ENCODE measurements around the gene C14orf39. TPM values are rescaled to one million over a fixed set of nuclear protein-coding genes. Genes with fewer than 3 reads are reported as not detected.

The C14orf39 gene
- total and polyA plus RNA-seq, 2 of the 13 experiments (the other 11 are each of a cell fraction or from before 2014, with no cell fraction given): not detected

GRCh38 chr14:60430276-60430675 is 55.6 kb downstream of the C14orf39 start (continued):
- TF ChIP-seq NFKB2 (CRISPR knock-in tag; IDR thresholded peaks at IDR 0.05; ENCODE audit: borderline replicate concordance) (no peak), ZBTB38 (CRISPR knock-in tag; IDR thresholded peaks at IDR 0.05) (no peak), FIP1L1 (IDR thresholded peaks at IDR 0.05; ENCODE audit: borderline replicate concordance, insufficient read depth, low read depth, low read length) (no peak), ZNF547 (CRISPR knock-in tag; IDR thresholded peaks at IDR 0.05) (no peak), ZNF83 (CRISPR knock-in tag; IDR thresholded peaks at IDR 0.05; ENCODE audit: borderline replicate concordance) (no peak), ARNTL (CRISPR knock-in tag; IDR thresholded peaks at IDR 0.05) (no peak), SP4 (CRISPR knock-in tag; IDR thresholded peaks at IDR 0.05) (no peak), SIN3B (IDR thresholded peaks at IDR 0.05; ENCODE audit: low read length) (no peak), GABPA (IDR thresholded peaks at IDR 0.05; ENCODE audit: low read depth, low read length) (no peak), GABPA (CRISPR knock-in tag; IDR thresholded peaks at IDR 0.05; ENCODE audit: low read depth) (no peak)

GRCh38 chr14:60420050-60420449 is 65.8 kb downstream of the C14orf39 start:
- Histone ChIP-seq H3K36me3 (replicated peaks in 1 of 2; ENCODE audit: control insufficient read depth in 1 of 2, insufficient read depth in 2 of 2, low read length in 2 of 2) (no peaks in the 10 kb centered on the region), H3K27ac (ENCODE audit: extremely low read length, insufficient read depth, low read length) (no peak overlapping the region), H3K27me3 (ENCODE audit: control insufficient read depth in 1 of 2, insufficient read depth in 2 of 2, low read length in 2 of 2) (no peaks in the 10 kb centered on the region), H3K4me1 (ENCODE audit: insufficient read depth, low read length) (no peaks in the 10 kb centered on the region), H3K9ac (ENCODE audit: insufficient read depth, low read depth, low read length) (no peak overlapping the region), H3K9me3 (ENCODE audit: low read length) (no peaks in the 10 kb centered on the region), H3K4me2 (ENCODE audit: low read depth, low read length) (no peak overlapping the region), H4K20me1 (ENCODE audit: insufficient read depth, low read length) (no peaks in the 10 kb centered on the region), H3K79me2 (ENCODE audit: insufficient read depth, low read length) (no peaks in the 10 kb centered on the region), H3K4me3 (replicated peaks in 1 of 3; ENCODE audit: insufficient read depth in 1 of 3, low read depth in 2 of 3, low read length in 3 of 3) (no peak overlapping the region), H2AFZ (ENCODE audit: low read length) (no peak overlapping the region)
- FAIRE-seq: no peak
- BruUV-seq (replicated peaks): no TSS peak
- no peak for DNase-seq (ENCODE audit: low spot score)
- intact Hi-C loops (cut with micrococcal nuclease; ENCODE audit: unreplicated experiment) (no loop called here), in situ Hi-C loops (cut with HindIII; ENCODE audit: extremely low pct_ligation_motif_present, low pct_unique_long_range_greater_than_20kb) (no loop called here)
- WGBS (ENCODE audit: low lambda C conversion rate): 15% methylated on average over 5 of the region's 5 CpGs
- no peak for ATAC-seq
- ChIA-PET POLR2A (no interaction called here), CTCF (ENCODE audit: low intra/inter-chr PET ratio, low total read pairs) (no interaction called here)
- no peak for TF ChIP-seq ZNF224 (CRISPR knock-in tag; IDR thresholded peaks at IDR 0.05)
- TF ChIP-seq LCORL (IDR thresholded peaks at IDR 0.05): no peak
- no peak for TF ChIP-seq LCORL (CRISPR knock-in tag; IDR thresholded peaks at IDR 0.05)
- TF ChIP-seq ZBTB4 (CRISPR knock-in tag; IDR thresholded peaks at IDR 0.05; ENCODE audit: borderline replicate concordance): no peak
- no peak for TF ChIP-seq NFE2L2 (IDR thresholded peaks at IDR 0.05; ENCODE audit: low read length)
- TF ChIP-seq FOXM1 (CRISPR knock-in tag; IDR thresholded peaks at IDR 0.05): no peak
- no peak for TF ChIP-seq NCOR1 (IDR thresholded peaks at IDR 0.05; ENCODE audit: borderline replicate concordance, low read length)
- no peak for TF ChIP-seq EHMT2 (IDR thresholded peaks at IDR 0.05; ENCODE audit: borderline replicate concordance, low read depth, low read length)
- no peak for TF ChIP-seq ATF6 (CRISPR knock-in tag; conservative IDR thresholded peaks at IDR 0.05)
